Activated naive CD8-positive, alpha-beta T cell treated with anti-CD3 and anti-CD28 coated beads, Interleukin-2, amount 10 ng/mL, durations not matched to agents 7 days and 5 days (primary cell): ENCODE results near the gene IBTK. TPM values are rescaled to one million over a fixed set of nuclear protein-coding genes. Genes with fewer than 3 reads are reported as not detected.
"Not testable (repeated sequence)": the region's sequence is repeated elsewhere in the genome, so short reads cannot be mapped to it uniquely, and the experiment has no call there.

ENCODE experiments used
- ATAC-seq: fragments of 150-1000 bp; cut with Tn5 transposase; one replicate; pipeline ENCODE4 v1.10.0; 2021; ENCODE audit warnings: low read depth, moderate library complexity
- POLR2A ChIA-PET: fragments of 350-600 bp; sonication (Branson Sonifier 250); formaldehyde crosslinking; loops from one replicate; lab custom pipeline; 2021; ENCODE audit warnings: antibody characterized with exemption; lab: Charles Lee
- DNase-seq: peaks from one replicate; pipeline ENCODE4 v3.0.0; 2021
- H3K27ac Mint-ChIP-seq: one replicate; pipeline ENCODE4 v1.8.0; 2022; ENCODE audit warnings: mild to moderate bottlenecking, mixed read lengths
- H3K27me3 Mint-ChIP-seq: one replicate; pipeline ENCODE4 v1.8.0; 2022; ENCODE audit warnings: mild to moderate bottlenecking, moderate library complexity, mixed read lengths
- H3K36me3 Mint-ChIP-seq: one replicate; pipeline ENCODE4 v1.8.0; 2021; ENCODE audit warnings: mild to moderate bottlenecking, mixed read lengths
- H3K4me1 Mint-ChIP-seq: one replicate; pipeline ENCODE4 v1.8.0; 2021; ENCODE audit warnings: mixed read lengths
- H3K4me3 Mint-ChIP-seq: one replicate; pipeline ENCODE4 v1.8.0; 2022; ENCODE audit warnings: mild to moderate bottlenecking, moderate library complexity, mixed read lengths
- H3K9me3 Mint-ChIP-seq: one replicate; pipeline ENCODE4 v1.8.0; 2021; ENCODE audit warnings: mixed read lengths
- total RNA-seq, 2 experiments: library from RNA; stranded (reverse); gene quantifications; one replicate each; pipeline ENCODE4 v1.2.3, GENCODE V29; 2021

The IBTK gene
- total RNA-seq, 2 experiments from 2014 or later, result 24.6 to 25.3 TPM

DNA sequence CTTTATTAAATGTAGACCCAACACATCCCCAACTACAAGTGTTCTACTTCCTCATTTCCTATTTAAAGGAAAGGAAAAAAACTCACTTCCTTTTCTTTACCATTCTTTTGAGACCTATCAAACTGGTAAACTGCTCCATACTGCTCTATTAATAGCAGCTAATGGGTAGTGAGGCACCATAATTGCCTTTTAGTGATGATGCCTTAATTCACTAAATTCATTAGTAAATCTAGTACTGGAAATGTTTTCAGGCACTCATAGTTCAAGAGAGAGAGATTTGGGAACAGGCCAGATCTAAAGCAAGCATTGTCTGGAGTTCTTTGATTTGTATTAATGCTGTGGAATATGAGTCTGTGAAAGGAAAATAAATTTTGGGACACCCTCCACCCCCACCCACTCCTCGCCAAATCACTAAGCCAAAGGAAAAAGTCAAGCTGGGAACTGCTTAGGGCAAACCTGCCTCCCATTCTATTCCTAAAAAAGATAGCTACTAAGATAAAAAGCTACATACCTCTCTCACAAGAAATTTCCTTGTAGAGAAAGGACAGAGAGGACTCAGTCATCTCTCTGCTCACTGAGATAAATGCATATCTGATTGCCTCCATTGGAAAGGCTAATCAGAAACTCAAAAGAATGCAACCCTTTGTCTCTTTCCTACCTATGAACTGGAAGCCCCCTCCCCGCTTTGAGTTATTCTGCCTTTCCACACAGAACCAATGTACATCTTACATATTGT lies 13.6 kb upstream of the IBTK start:
- DNase-seq, result no peak
- Mint-ChIP-seq H3K27ac (no peak overlapping the region), H3K9me3 (no peaks in the 10 kb centered on the region), H3K27me3 (peaks cover 13% of the 10 kb centered on the region), H3K4me3 (no peak overlapping the region), H3K4me1 (no peaks in the 10 kb centered on the region), H3K36me3 (no peaks in the 10 kb centered on the region)
- ATAC-seq, result no peak
- POLR2A ChIA-PET, result interaction anchor here (0.7 kb wide), 1 partner anchor 804 kb away, joined by 3 read pairs; the partner anchor contains the start of gene UBE3D

DNA sequence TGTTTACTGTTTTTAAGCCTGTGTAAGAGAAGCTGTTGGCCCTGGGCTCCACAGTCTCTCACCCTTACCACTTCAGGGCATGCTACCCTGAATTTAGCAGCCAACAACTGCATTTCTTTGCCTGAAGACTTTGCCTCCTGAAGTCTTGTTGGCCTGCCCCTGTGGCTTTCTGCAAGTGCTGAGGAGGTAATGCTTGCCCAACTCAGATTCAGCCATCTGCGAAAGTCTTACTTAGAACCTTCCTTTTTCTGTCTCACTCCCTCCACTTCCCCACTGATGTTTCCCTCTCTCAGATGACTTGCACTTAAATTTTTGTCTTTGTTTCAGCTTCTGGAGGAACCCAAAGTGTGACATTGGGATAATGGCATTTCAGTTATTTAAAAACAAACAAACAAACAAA lies 11.8 kb upstream of the IBTK start:
- Mint-ChIP-seq H3K27ac (no peak overlapping the region), H3K36me3 (no peaks in the 10 kb centered on the region), H3K27me3 (peaks cover 13% of the 10 kb centered on the region), H3K4me3 (no peak overlapping the region), H3K4me1 (no peaks in the 10 kb centered on the region), H3K9me3 (no peaks in the 10 kb centered on the region)
- DNase-seq, result no peak
- ATAC-seq, result no peak
- POLR2A ChIA-PET, result no interaction called here

DNA sequence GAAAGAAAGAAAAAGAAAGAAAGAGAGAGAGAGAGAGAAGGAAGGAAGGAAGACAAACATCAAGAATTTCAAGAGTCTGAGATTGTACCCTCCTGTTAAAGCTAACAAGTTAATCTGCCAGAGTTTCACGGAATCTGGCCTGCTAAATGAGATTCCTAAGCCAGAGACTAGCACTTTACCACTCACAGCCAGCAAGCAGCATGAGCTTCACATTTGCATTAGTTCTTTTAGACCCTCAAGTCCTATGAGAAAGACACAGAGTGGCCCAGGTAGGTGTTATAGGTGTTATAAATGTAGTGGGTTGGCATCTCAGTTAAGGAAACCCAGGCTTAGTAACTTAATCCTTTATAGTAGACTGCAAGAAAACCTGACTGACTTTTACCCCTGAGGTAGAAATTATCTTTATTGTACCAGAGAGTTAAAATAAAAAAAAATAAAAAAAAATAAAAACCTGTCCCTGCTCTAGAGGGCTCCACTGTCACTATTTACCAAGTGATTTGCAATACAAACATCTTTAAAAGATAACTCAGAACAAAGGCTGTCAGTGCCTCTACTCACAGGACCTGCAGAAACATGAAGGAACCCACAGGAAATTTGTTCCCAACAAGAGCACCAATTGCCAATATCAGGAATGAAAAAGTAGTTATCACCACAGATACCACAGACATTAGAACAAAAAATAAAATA lies 9.7 kb upstream of the IBTK start:
- DNase-seq, result no peak
- H3K9me3 Mint-ChIP-seq, result no peaks in the 10 kb centered on the region
- no peaks in the 10 kb centered on the region for H3K36me3 Mint-ChIP-seq
- no peaks in the 10 kb centered on the region for H3K4me1 Mint-ChIP-seq
- peaks cover 11% of the 10 kb centered on the region for H3K27me3 Mint-ChIP-seq
- POLR2A ChIA-PET, result no interaction called here
- no peak overlapping the region for H3K4me3 Mint-ChIP-seq
- no peak overlapping the region for H3K27ac Mint-ChIP-seq
- ATAC-seq, result no peak

DNA sequence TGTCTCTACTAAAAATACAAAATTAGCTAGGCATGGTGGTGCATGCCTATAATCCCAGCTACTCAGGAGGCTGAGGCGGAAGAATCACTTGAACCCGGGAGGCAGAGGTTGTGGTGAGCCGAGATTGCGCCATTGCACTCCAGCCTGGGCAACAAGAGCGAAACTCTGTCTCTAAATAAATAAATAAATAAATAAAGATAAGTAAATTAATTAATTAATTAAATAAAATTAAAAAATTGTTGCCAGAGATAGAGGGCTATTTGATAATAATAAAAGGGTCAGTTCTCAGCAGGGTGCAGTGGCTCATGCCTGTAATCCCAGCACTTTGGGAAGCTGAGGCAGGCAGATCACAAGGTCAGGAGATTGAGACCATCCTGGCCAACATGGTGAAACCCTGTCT lies 7.2 kb upstream of the IBTK start:
- POLR2A ChIA-PET, H3K4me1 Mint-ChIP-seq, H3K9me3 Mint-ChIP-seq, H3K36me3 Mint-ChIP-seq, H3K27ac Mint-ChIP-seq, ATAC-seq, H3K27me3 Mint-ChIP-seq, DNase-seq, H3K4me3 Mint-ChIP-seq: not testable (repeated sequence)

DNA sequence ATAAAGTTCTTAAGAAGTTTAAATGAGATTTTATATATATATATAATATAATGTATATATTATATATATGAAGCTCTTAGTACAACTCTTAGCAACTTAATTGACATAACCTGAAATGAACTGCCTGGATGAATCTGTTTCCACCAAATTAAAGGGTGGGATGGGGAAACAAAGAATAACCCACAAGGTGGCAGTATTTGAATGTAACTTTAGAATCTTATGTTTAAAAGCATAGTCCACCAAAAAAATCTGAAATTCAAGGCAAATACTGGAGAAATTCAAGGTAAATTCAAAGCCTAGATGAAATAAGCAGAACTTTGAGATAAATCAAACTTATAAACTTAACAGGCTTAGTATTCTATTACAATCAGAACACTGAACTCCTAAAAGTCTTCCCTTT lies 4.4 kb upstream of the IBTK start:
- POLR2A ChIA-PET, result no interaction called here
- DNase-seq, result no peak
- H3K4me3 Mint-ChIP-seq, result no peak overlapping the region
- H3K36me3 Mint-ChIP-seq, result no peaks in the 10 kb centered on the region
- H3K27ac Mint-ChIP-seq, result no peak overlapping the region
- peaks cover 9% of the 10 kb centered on the region for H3K4me1 Mint-ChIP-seq
- ATAC-seq, result no peak
- H3K27me3 Mint-ChIP-seq, result peaks cover 8% of the 10 kb centered on the region
- no peaks in the 10 kb centered on the region for H3K9me3 Mint-ChIP-seq

DNA sequence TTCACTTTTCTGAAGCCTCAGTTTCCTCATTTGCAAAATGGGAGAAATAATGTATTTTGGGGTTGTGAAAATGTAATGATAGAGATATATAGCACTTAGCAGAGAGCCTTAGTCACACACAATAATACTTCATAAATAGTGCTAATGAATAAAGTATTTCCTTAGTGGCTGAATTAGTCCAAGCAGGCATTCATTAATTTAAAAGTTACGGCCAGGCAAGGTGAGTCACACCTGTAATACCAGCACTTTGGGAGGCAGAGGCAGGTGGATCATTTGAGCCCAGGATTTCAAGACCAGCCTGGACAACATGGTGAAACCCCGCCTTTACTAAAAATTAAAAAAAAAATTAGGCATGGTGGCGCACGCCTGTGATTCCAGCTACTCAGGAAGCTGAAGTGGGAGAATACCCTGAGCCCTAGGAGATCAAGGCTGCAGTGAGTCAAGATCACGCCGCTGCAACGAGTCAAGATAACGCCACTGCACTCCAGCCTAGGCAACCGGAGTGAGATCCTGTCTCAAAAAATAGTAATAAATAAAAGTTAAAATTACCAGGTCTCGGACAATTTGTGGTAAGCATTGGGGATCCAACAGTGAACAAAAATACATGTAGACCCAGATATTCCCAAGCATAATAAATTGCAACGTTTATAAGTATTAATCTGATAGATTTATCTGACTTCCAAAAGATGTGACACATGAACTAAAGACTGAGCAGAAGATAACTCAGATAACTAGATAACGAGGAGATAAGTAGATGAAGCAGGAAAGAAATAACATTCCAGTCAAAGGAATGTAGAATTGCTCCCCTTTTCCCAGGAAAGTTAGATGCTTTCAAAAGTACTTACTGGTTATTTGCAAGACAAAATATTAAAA lies 2.1 kb upstream of the IBTK start:
- POLR2A ChIA-PET, result interaction anchor here (1.8 kb wide), 1 partner anchor 816 kb away, joined by 12 read pairs; the partner anchor contains the start of gene UBE3D
- Mint-ChIP-seq H3K36me3 (peaks cover 10% of the 10 kb centered on the region), H3K4me3 (no peak overlapping the region), H3K27me3 (peaks cover 4% of the 10 kb centered on the region), H3K4me1 (peaks cover 20% of the 10 kb centered on the region), H3K27ac (no peak overlapping the region), H3K9me3 (no peaks in the 10 kb centered on the region)
- no peak for ATAC-seq
- no peak for DNase-seq

DNA sequence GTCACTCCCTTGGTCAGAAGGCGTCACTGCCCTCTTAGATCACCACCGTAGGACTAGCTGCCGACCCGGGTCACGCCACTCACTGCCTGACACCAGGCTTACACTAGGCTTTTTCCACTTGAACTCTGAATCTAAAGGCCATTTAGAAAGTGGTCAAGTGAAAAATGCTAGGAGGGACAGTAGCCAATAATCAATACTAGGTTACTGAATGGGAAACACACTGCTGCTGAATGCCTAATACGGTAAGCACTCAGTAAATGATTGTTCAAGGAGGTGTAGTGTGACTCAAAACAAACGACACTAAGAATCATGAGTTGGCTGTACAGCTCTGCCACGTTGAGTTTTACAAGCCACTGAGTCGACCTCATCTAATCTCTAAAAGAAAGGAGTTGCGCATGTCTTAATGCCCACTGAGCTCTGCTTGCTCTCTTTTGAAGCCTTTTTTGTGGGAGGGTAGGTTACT lies 760 bp upstream of the IBTK start:
- peak overlapping the region; percentile 91 for H3K27ac Mint-ChIP-seq
- H3K27me3 Mint-ChIP-seq, result peaks cover 4% of the 10 kb centered on the region
- ATAC-seq, result no peak
- peaks cover 25% of the 10 kb centered on the region for H3K4me1 Mint-ChIP-seq
- POLR2A ChIA-PET, result interaction anchor here (0.7 to 1.8 kb wide), 2 partner anchors 59 to 817 kb away, joined by 3 to 12 read pairs; partner anchors contain the start of gene UBE3D
- no peak for DNase-seq
- H3K9me3 Mint-ChIP-seq, result no peaks in the 10 kb centered on the region
- H3K36me3 Mint-ChIP-seq, result peaks cover 19% of the 10 kb centered on the region
- H3K4me3 Mint-ChIP-seq, result peak overlapping the region; percentile 95

DNA sequence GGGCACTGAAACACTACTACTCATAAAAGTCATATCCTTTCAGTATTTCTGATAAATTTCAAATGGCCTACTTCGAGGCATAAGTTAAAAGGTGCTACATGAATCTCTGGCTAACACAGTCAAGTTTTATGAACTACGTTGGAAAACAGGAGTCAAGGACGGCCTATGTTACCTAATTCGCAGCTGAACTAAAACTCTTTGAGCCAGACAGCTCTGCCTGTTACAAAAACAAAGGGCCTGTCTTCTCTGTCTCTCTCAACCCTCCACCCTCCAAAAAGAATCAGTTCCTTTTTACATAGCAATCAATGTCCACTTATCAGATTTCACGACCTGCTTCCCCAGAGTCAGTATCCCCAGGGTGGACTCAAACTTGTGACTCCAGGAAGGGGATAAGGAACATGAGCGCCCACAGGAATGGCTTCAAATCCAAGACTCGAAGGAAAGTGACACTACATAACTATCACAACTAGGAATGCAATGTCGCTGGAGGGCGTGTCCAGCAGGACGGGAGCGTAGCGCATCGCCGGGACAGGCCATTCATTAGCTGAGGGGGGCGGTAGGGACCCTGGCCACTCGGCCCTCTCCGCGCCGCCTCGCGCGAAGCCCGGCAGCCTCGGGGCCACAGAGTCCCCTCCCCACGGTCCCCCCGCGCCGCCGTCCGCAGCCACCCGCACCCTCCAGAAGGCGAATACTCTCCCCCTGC lies 591 bp downstream of the IBTK start:
- peak; percentile 32 for ATAC-seq
- Mint-ChIP-seq H3K4me3 (peak overlapping the region; percentile 95), H3K4me1 (peaks cover 27% of the 10 kb centered on the region), H3K36me3 (peaks cover 23% of the 10 kb centered on the region), H3K9me3 (peaks cover 2% of the 10 kb centered on the region), H3K27me3 (peaks cover 4% of the 10 kb centered on the region), H3K27ac (peak overlapping the region; percentile 91)
- POLR2A ChIA-PET, result interaction anchor here (1.3 kb wide), 1 partner anchor 818 kb away, joined by 3 read pairs; the partner anchor contains the start of gene UBE3D
- DNase-seq, result no peak

DNA sequence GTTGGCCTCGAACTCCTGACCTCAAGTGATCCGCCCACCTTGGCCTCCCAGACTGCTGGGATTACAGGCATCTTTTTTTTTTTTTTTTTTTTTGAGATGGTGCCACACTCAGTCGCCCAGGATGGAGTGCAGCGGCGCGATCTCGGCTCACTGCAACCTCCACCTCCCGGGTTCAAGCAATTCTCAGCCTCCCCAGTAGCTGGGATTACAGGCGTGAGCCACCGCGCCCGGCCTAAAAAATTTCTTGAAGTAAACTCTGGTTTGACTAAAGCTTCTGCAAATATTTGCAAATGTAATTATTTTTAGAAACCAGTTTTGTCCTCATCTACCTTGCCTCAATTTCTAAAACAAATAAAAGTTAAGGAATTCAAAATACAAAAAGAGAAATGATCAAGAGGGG lies 1.2 kb downstream of the IBTK start:
- H3K27me3 Mint-ChIP-seq, result peaks cover 4% of the 10 kb centered on the region
- H3K27ac Mint-ChIP-seq, result peak overlapping the region; percentile 91
- peak overlapping the region; percentile 95 for H3K4me3 Mint-ChIP-seq
- H3K9me3 Mint-ChIP-seq, result peaks cover 2% of the 10 kb centered on the region
- POLR2A ChIA-PET, result interaction anchor here (1.3 kb wide), 1 partner anchor 819 kb away, joined by 3 read pairs; the partner anchor contains the start of gene UBE3D
- no peak for DNase-seq
- peaks cover 27% of the 10 kb centered on the region for H3K36me3 Mint-ChIP-seq
- peaks cover 27% of the 10 kb centered on the region for H3K4me1 Mint-ChIP-seq
- no peak for ATAC-seq

DNA sequence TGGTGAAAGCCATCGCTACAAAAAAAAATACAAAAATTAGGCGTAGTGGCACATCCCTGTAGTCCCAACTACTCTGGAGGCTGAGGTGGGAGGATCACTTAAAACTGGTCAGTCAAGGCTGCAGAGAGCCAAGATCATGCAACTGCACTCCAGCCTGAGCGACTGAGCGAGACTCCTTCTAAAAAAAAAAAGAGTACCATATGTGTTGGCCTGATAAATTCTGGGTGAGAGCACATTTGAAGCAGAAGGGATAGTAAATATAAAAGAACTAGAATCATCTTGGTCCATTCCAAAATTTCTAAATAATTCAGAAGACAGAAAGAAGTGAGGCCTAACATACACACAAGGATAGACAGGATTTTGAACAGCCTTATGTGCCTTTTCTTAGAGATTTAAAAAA lies 2.2 kb downstream of the IBTK start:
- no peak for ATAC-seq
- POLR2A ChIA-PET, result no interaction called here
- peaks cover 30% of the 10 kb centered on the region for H3K4me1 Mint-ChIP-seq
- H3K4me3 Mint-ChIP-seq, result peak overlapping the region; percentile 27
- peak overlapping the region; percentile 19 for H3K27ac Mint-ChIP-seq
- H3K9me3 Mint-ChIP-seq, result peaks cover 2% of the 10 kb centered on the region
- DNase-seq, result no peak
- H3K27me3 Mint-ChIP-seq, result peaks cover 2% of the 10 kb centered on the region
- peaks cover 34% of the 10 kb centered on the region for H3K36me3 Mint-ChIP-seq

DNA sequence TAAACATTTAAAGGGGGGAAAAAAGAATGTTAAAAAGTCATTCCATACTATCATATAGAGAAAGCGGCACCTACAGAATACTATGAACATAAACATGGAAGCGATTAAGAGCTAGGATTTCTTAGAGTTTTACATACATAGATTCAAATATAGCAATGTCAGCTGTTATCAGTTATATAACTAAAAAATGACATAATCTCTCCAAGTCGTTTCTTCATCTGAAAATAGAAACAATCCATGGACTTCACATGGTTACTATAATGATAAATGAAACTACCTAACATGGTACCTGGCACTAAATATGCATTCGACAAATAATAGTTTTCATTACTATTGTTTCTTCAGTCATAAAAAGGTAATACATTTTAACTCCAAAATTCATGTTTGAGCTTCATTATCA lies 3.7 kb downstream of the IBTK start:
- peaks cover 30% of the 10 kb centered on the region for H3K4me1 Mint-ChIP-seq
- H3K9me3 Mint-ChIP-seq, result peaks cover 2% of the 10 kb centered on the region
- POLR2A ChIA-PET, result no interaction called here
- H3K36me3 Mint-ChIP-seq, result peaks cover 42% of the 10 kb centered on the region
- H3K4me3 Mint-ChIP-seq, result no peak overlapping the region
- no peak overlapping the region for H3K27ac Mint-ChIP-seq
- DNase-seq (no peak), ATAC-seq (no peak)
- H3K27me3 Mint-ChIP-seq, result no peaks in the 10 kb centered on the region

DNA sequence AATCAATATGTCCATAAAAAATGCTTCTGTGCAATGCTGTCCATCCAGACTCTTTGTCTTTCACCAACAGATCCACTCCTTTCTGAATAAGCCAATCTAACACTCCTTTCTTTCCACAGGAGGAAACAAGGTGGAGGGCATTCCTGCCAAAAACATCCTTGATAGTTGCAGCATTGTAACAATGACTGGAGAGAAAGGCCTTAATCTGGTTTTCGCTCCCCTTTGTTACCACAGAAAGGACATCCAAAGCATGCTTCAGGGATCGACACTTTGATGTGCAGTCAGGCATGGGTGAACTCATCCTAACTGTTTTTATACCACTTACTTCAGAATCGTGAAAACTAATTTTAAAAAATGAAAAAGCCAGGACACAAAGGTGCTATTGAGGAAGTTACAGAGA lies 7.4 kb downstream of the IBTK start:
- ATAC-seq, result no peak
- Mint-ChIP-seq H3K4me1 (peaks cover 14% of the 10 kb centered on the region), H3K36me3 (peaks cover 36% of the 10 kb centered on the region), H3K27ac (no peak overlapping the region), H3K9me3 (peaks cover 2% of the 10 kb centered on the region), H3K4me3 (no peak overlapping the region), H3K27me3 (no peaks in the 10 kb centered on the region)
- POLR2A ChIA-PET, result no interaction called here
- no peak for DNase-seq
